HepG2 (cell line): ENCODE measurements around the gene VEPH1. TPM values are rescaled to one million over a fixed set of nuclear protein-coding genes. Genes with fewer than 3 reads are reported as not detected.

ENCODE experiments used
- ATAC-seq: fragments of 200-7000 bp; cut with Tn5 transposase; 3 replicates; pipeline ENCODE4 v1.9.1; 2020; ENCODE audit warnings: mild to moderate bottlenecking, moderate library complexity
- BruUV-seq: library from RNA; stranded (reverse); fragments of 400-500 nt; replicated peaks from 2 replicates; lab custom pipeline; 2021; lab: Mats Ljungman, UMichigan
- CTCF ChIA-PET: fragments of 300-600 bp; formaldehyde crosslinking; extraction: SDS; loops from one replicate; lab custom pipeline; 2021; ENCODE audit warnings: low total read pairs, inconsistent platforms, low intra/inter-chr PET ratio; lab: Yijun Ruan, JAX
- POLR2A ChIA-PET: fragments of 350-600 bp; sonication (Branson Sonifier 250); formaldehyde crosslinking; loops from one replicate; lab custom pipeline; 2020; ENCODE audit warnings: antibody characterized with exemption, inconsistent platforms; lab: Yijun Ruan, JAX
- DNase-seq: peaks from one replicate; pipeline ENCODE4 v3.0.0-alpha.2; 2015; ENCODE audit warnings: low spot score
- FAIRE-seq: peaks from 3 replicates; lab custom pipeline; 2011; peaks lifted over from hg19 to GRCh38; lab: Jason Lieb, UNC
- H2AFZ ChIP-seq: one replicate; pipeline ENCODE4 v1.6.1; 2011; ENCODE audit warnings: low read length, inconsistent platforms
- H3K27ac ChIP-seq: fragments of 300-600 bp; 3 replicates; pipeline ENCODE4 v1.8.0; 2011; ENCODE audit warnings: mixed run types, mild to moderate bottlenecking, mixed read lengths, low read length, inconsistent platforms; ENCODE audit not compliant: insufficient read depth; ENCODE audit errors: extremely low read length
- H3K27me3 ChIP-seq, 2 experiments: fragments of 200-600 bp in 1 of 2; 2 replicates in 1 of 2; 3 replicates in 1 of 2; pipeline versions ENCODE4 v1.6.0 to v1.8.0; 2011; ENCODE audit warnings: low read length in 2 of 2, mild to moderate bottlenecking in 2 of 2, moderate library complexity in 2 of 2, inconsistent platforms in 1 of 2; ENCODE audit not compliant: insufficient read depth in 2 of 2, control insufficient read depth in 1 of 2
- H3K36me3 ChIP-seq, 2 experiments: fragments of 200-600 bp in 1 of 2; replicated peaks in 1 of 2; 2 replicates in 1 of 2; 3 replicates in 1 of 2; pipeline versions ENCODE4 v1.5.1 to v1.8.0; 2011; ENCODE audit warnings: low read length in 2 of 2, inconsistent platforms in 1 of 2; ENCODE audit not compliant: insufficient read depth in 2 of 2, control insufficient read depth in 1 of 2
- H3K4me1 ChIP-seq: 2 replicates; pipeline ENCODE4 v1.5.1; 2012; ENCODE audit warnings: low read length, inconsistent platforms; ENCODE audit not compliant: insufficient read depth
- H3K4me2 ChIP-seq: 2 replicates; pipeline ENCODE4 v1.6.0; 2011; ENCODE audit warnings: low read depth, low read length, inconsistent platforms
- H3K4me3 ChIP-seq, 3 experiments: fragments of 200-600 bp in 1 of 3; sonication (generic), shearing (Covaris generic) in 1 of 3; replicated peaks in 1 of 3; 2 replicates each; pipeline ENCODE4 v1.5.1; 2011 to 2016; ENCODE audit warnings: low read length in 3 of 3, inconsistent platforms in 2 of 3, low read depth in 2 of 3, mild to moderate bottlenecking in 2 of 3, control low read depth in 1 of 3, mixed read lengths in 1 of 3; ENCODE audit not compliant: insufficient read depth in 1 of 3
- H3K79me2 ChIP-seq: one replicate; pipeline ENCODE4 v1.6.1; 2011; ENCODE audit warnings: low read length, inconsistent platforms; ENCODE audit not compliant: insufficient read depth
- H3K9ac ChIP-seq: 2 replicates; pipeline ENCODE4 v1.6.0; 2011; ENCODE audit warnings: mild to moderate bottlenecking, low read depth, low read length, inconsistent platforms; ENCODE audit not compliant: insufficient read depth
- H3K9me3 ChIP-seq: 2 replicates; pipeline ENCODE4 v1.5.1; 2012; ENCODE audit warnings: mild to moderate bottlenecking, low read length
- H4K20me1 ChIP-seq: 2 replicates; pipeline ENCODE4 v1.6.0; 2011; ENCODE audit warnings: inconsistent platforms, mild to moderate bottlenecking, low read length, moderate library complexity; ENCODE audit not compliant: insufficient read depth
- JUNB ChIP-seq: sonication (generic); formaldehyde crosslinking; IDR thresholded peaks from 2 replicates; pipeline ENCODE4 v1.8.0; 2022; ENCODE audit warnings: missing genetic modification reagents, mild to moderate bottlenecking, borderline replicate concordance
- SP5 ChIP-seq: IDR thresholded peaks from 2 replicates; pipeline ENCODE4 v1.6.1; 2016; ENCODE audit warnings: low read depth, borderline replicate concordance
- ZFY ChIP-seq: sonication (generic); formaldehyde crosslinking; IDR thresholded peaks from 2 replicates; pipeline ENCODE4 v1.4.0; 2020; ENCODE audit warnings: missing genetic modification reagents
- ZNF44 ChIP-seq: sonication (generic); formaldehyde crosslinking; IDR thresholded peaks from 2 replicates; pipeline ENCODE4 v1.5.1; 2020; ENCODE audit warnings: mild to moderate bottlenecking, missing genetic modification reagents
- ZNF652 ChIP-seq: IDR thresholded peaks from 2 replicates; pipeline ENCODE4 v1.6.1; 2016; ENCODE audit warnings: low read depth, borderline replicate concordance
- WGBS: methylation state at CpG from one replicate; pipeline ENCODE4 v1.1.6; 2017; ENCODE audit warnings: low lambda C conversion rate; 5-methylcytosine and 5-hydroxymethylcytosine counted together
- in situ Hi-C: cut with HindIII; loops from 2 replicates; pipeline ENCODE4 v1.10.0; 2017; ENCODE audit warnings: low pct_unique_long_range_greater_than_20kb; ENCODE audit not compliant: extremely low pct_ligation_motif_present
- intact Hi-C: fragments of 100-400 bp; cut with micrococcal nuclease; formaldehyde crosslinking; loops from one replicate; pipeline ENCODE4 v1.10.0; 2022; ENCODE audit not compliant: unreplicated experiment
- polyA plus RNA-seq, 8 experiments: library from polyadenylated mRNA; depleted of rRNA in 3 of 8; stranded (reverse) in 7 of 8; unstranded in 1 of 8; fragments of >200 nt; fragmentation: Illumina TruSeq in 4 of 8; extraction: Trizol in 4 of 8; gene quantifications; 2 replicates each; pipeline versions ENCODE4 v1.2.1 to v1.2.3, GENCODE V29; 2011 to 2016; ENCODE audit warnings: low read depth in 4 of 8, missing spikeins in 1 of 8, mixed read lengths in 1 of 8; ENCODE audit not compliant: insufficient read depth in 1 of 8
- total RNA-seq, 5 experiments: library from RNA; depleted of rRNA; stranded (reverse); fragments of >200 nt; fragmentation: Illumina TruSeq; extraction: Trizol; gene quantifications; 2 replicates each; pipeline ENCODE4 v1.2.3, GENCODE V29; 2016; ENCODE audit warnings: low read depth in 1 of 5
- TF ChIP-seq, protein P1 (sequence below): sonication (generic); formaldehyde crosslinking; IDR thresholded peaks from 2 replicates; pipeline ENCODE4 v1.4.0; 2020; ENCODE audit warnings: mild to moderate bottlenecking, missing genetic modification reagents

VEPH1 gene
- total and polyA plus RNA-seq, 2 of the 13 experiments (the other 11 are each of a cell fraction or from before 2014, with no cell fraction given), result not detected

DNA sequence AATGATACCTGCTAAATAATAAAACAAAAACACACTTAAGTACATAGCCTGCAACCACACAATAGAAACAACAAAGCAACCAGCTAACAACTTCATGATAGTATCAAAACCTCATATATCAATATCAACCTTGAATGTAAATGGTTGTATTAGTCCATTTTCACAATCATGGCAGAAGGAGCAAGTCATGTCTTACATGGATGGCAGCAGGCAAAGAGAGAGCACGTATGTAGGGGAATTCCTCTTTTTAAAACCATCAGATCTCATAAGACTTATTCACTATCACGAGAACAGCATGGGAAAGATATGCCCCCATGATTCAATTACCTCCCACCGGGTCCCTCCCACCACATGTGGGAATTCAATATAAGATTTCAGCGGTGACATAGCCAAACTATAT lies 111.1 kb downstream of the VEPH1 start (continued):
- no peak for TF ChIP-seq ZNF44 (CRISPR knock-in tag)
- TF ChIP-seq SP5, result no peak
- no peak for TF ChIP-seq ZNF652

GRCh38 chr3:157390713-157391515 lies 112.3 kb downstream of the VEPH1 start:
- no TSS peak for BruUV-seq
- ChIA-PET POLR2A (no interaction called here), CTCF (no interaction called here)
- FAIRE-seq, result no peak
- no peak overlapping the region for H3K9ac ChIP-seq
- DNase-seq, result no peak
- H2AFZ ChIP-seq, result no peak overlapping the region
- 15% methylated on average over 4 of the region's 9 CpGs for WGBS
- TF ChIP-seq ZFY (CRISPR knock-in tag), result no peak
- no peak for TF ChIP-seq JUNB (CRISPR knock-in tag)
- TF ChIP-seq, all 625 proteins: peak for 0
- in situ Hi-C loops, result no loop called here
- Histone ChIP-seq H4K20me1 (no peaks in the 10 kb centered on the region), H3K79me2 (no peaks in the 10 kb centered on the region), H3K36me3 (no peaks in the 10 kb centered on the region), H3K9me3 (no peaks in the 10 kb centered on the region), H3K4me3 (no peak overlapping the region), H3K4me1 (no peaks in the 10 kb centered on the region), H3K27me3 (no peaks in the 10 kb centered on the region; a peak in 1 of 5 replicates), H3K27ac (no peak overlapping the region), H3K4me2 (no peak overlapping the region)
- no peak for ATAC-seq
- intact Hi-C loops, result no loop called here

DNA sequence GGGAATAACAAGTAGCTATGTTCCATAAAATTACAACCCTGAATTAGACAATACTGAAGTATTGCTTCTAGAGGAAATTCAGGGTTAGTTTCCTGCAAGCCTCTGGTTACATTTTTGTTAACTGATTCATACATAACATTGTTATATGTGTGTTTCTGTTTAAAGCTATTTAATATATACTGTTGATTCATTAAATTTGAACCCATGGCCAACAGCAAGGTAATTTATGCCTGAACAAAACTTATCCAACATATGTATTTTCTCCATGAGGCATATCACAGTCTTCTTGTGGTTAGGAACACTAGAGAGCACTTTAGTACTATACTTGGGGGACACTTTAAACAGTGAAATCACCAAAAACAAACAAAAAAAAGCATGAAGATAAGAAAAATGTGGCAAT lies 114.2 kb downstream of the VEPH1 start:
- ChIA-PET POLR2A (no interaction called here), CTCF (no interaction called here)
- Histone ChIP-seq H3K9ac (no peak overlapping the region), H3K9me3 (no peaks in the 10 kb centered on the region), H3K36me3 (no peaks in the 10 kb centered on the region), H2AFZ (no peak overlapping the region), H3K4me1 (no peaks in the 10 kb centered on the region), H3K4me2 (no peak overlapping the region), H3K27me3 (no peaks in the 10 kb centered on the region; a peak in 1 of 5 replicates), H3K4me3 (no peak overlapping the region), H3K79me2 (no peaks in the 10 kb centered on the region), H3K27ac (no peak overlapping the region), H4K20me1 (no peaks in the 10 kb centered on the region)
- TF ChIP-seq, protein P1, sequence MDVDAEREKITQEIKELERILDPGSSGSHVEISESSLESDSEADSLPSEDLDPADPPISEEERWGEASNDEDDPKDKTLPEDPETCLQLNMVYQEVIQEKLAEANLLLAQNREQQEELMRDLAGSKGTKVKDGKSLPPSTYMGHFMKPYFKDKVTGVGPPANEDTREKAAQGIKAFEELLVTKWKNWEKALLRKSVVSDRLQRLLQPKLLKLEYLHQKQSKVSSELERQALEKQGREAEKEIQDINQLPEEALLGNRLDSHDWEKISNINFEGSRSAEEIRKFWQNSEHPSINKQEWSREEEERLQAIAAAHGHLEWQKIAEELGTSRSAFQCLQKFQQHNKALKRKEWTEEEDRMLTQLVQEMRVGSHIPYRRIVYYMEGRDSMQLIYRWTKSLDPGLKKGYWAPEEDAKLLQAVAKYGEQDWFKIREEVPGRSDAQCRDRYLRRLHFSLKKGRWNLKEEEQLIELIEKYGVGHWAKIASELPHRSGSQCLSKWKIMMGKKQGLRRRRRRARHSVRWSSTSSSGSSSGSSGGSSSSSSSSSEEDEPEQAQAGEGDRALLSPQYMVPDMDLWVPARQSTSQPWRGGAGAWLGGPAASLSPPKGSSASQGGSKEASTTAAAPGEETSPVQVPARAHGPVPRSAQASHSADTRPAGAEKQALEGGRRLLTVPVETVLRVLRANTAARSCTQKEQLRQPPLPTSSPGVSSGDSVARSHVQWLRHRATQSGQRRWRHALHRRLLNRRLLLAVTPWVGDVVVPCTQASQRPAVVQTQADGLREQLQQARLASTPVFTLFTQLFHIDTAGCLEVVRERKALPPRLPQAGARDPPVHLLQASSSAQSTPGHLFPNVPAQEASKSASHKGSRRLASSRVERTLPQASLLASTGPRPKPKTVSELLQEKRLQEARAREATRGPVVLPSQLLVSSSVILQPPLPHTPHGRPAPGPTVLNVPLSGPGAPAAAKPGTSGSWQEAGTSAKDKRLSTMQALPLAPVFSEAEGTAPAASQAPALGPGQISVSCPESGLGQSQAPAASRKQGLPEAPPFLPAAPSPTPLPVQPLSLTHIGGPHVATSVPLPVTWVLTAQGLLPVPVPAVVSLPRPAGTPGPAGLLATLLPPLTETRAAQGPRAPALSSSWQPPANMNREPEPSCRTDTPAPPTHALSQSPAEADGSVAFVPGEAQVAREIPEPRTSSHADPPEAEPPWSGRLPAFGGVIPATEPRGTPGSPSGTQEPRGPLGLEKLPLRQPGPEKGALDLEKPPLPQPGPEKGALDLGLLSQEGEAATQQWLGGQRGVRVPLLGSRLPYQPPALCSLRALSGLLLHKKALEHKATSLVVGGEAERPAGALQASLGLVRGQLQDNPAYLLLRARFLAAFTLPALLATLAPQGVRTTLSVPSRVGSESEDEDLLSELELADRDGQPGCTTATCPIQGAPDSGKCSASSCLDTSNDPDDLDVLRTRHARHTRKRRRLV (CRISPR knock-in tag), result no peak
- DNase-seq (no peak), ATAC-seq (no peak), FAIRE-seq (no peak)
- no TSS peak for BruUV-seq
- in situ Hi-C loops (no loop called here), intact Hi-C loops (no loop called here)
